Glomerular visceral epithelial cell (primary cell): ENCODE data around the gene CRIP3.

Experiments
- DNase-seq: peaks from one replicate; pipeline ENCODE4 v3.0.0-alpha.2; 2016; ENCODE audit errors: extremely low spot score

Gene CRIP3

DNA sequence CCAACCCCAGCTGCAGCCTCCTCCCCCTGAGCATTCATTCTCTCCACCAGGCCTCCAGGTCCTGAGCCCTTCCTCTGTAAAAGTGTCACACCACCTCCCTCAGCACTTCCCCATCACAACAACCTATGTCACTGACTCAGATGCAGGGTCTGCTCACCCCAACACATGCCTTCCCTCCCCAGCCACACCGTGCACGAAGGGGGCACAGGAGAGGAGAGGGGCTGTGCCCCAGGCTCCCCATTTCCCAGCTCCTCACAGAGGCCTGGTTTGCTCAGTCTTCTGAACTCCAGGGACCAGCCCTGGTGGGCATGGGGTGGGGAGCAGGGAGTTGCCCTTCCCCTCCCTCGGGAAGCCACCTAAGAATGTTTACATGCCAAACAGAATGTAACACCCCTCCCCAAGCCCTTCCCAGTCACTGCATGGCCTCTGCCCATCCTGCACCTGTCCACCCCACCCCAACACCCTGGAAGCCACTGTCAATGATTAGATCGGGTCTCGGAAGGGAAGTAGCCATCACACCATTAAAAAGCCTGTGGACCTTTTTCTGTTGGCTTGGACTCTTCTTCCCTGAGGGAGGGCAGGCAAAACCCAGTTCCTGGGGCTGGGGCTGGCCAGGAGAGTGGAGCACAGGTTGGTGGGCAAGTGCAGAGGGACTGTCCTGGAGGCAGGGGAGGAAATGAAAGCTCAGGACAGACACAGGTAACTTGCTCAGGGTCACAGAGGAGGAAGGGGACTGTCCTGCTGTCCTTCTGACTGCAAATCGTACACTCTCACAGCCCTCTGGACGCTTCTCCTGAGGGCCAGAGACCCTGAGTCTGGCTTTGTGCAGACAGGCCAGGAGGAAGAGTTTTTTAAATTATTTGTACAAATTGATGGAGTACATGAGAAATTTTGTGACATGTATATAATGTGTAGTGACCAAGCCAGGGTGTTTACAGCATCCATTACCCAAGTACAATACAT is 20.6 kb downstream of the CRIP3 start:
- no peak for DNase-seq

DNA sequence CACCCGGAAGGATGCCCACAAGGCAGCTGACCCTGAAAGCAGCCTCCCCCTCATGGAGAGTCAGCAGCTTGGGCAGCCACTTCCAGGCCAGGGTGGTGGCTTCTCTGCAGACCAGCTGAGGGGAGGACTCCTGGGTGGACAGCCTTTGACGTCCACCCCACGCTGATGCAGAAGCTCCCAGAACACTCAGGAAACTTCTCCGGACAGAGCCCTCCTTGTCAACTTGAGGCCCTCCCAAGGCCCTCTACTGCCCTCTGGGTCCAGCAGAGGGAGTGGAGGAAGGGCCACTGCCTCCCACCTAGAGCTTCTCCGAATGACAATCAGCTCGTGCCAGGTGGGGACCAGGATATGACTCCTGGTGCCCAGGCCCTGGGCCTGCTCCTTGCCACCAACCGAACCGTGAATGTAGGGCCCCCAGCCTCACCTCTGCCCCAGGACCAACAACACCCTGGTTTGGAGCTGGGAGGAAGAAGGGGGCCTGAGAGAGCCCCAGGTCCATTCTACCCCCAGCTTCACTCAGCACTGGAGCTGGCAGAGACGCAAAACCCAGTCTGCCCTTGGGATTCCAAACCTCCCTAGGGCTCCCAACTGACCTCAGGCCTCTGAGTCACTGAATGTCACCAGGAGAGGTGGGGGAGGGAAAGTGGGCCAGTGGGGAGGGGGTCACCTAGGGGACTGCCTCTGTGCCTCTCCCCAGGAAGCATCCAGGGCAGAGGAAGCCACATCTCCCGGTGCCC is 21.5 kb downstream of the CRIP3 start:
- no peak for DNase-seq

DNA sequence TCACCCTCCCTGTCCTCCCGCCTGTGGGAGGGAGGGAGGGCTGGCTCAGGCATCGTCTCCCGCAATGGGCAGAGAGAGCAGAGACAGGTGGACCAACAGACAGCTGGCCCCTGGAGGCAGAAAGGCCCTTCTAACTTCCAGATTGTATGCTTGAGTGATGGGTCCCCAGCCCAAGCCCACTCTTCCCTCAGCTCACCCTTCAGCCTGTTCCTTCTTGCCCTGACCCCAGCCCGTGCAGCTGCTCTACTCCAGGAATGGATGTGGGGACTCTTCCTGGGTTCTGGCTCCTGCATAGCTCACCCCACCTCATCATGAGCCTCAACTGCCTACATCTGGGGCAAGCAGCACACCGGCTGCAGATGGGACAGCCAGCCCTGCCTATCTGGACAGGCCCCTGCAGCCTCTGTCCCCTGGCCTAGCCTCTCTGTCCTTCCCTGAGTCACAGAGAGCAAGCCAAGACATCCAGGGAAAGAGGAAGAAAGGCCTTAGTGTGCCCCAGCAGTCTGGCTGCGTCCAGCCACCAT is 22.1 kb downstream of the CRIP3 start:
- DNase-seq: no peak

DNA sequence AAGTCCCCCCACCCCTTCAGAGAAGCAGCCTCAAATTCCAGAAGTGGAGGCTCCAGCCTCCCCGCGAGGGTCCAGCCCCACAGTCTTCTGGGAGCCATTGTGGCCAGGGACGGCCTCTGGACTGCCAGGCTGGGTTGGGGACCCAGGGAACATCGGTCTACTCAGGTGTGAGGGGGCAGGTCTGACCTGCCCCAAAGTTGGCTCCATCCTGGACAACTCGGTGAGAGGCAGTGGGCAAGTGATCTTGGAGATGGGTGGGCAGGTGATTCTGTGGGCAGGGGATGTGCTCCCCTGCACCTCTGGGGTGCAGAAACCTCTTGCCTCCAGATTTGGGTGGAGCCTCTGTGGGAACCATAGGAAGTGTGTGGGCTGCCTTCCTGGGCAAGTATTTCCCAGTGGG is 22.8 kb downstream of the CRIP3 start:
- DNase-seq: no peak

DNA sequence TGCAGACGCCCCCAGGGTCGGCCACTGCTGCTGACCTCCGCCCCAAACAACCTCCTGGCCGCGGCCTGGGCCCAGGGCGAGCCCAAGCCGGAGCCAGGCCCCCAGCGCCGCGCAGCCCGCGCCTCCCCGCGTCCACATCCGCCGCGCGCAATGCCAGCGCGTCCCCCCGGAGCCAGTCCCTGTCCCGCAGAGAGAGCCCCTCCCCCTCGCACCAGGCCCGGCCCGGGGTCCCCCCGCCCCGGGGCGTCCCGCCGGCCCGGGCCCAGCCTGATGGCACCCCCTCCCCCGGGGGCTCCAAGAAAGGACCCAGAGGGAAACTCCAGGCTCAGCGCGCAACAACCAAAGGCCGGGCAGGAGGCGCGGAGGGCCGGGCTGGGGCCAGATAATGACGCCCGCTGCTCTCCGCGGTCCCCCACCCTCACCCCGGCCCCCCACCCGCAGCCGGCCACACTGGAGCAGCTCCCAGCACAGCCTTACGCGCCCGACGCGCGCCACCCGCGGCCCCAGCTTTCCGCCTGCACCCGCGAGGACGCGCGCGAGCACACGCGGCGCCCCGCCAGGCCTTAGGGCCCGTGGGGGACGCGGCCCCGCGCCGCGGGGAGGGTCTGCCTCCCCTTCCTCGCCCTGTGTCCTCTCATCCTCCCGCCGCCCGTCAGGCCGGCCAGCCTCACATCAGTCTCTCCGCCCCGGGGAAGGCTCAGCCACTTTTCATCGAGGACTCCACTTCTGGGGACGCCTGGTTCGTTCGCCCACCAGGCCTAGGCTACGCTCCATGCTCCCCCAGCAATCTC is 23.4 kb downstream of the CRIP3 start:
- no peak for DNase-seq

DNA sequence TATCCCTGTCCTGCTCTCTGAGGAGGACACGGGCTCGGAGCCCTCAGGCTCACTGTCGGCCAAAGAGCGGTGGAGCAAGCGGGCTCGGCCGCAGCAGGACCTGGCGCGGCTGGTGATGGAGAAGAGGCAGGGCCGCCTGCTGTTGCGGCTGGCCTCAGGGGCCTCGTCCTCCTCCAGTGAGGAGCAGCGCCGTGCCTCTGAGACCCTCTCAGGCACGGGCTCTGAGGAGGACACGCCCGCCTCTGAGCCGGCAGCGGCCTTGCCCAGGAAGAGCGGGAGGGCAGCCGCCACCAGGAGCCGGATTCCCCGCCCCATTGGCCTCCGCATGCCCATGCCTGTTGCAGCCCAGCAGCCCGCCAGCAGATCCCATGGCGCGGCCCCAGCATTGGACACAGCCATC is 24.7 kb downstream of the CRIP3 start:
- no peak for DNase-seq

DNA sequence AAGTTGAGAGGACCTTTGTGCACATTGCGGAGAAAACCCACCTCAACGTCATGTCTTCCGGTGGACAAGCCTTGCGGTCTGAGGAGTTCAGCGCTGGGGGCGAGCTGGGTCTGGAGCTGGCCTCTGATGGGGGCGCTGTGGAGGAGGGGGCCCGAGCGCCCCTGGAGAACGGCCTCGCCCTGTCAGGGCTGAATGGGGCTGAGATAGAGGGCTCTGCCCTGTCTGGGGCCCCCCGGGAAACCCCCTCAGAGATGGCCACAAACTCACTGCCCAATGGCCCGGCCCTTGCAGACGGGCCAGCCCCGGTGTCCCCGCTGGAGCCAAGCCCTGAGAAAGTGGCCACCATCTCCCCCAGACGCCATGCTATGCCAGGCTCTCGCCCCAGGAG is 25.1 kb downstream of the CRIP3 start:
- DNase-seq: no peak

DNA sequence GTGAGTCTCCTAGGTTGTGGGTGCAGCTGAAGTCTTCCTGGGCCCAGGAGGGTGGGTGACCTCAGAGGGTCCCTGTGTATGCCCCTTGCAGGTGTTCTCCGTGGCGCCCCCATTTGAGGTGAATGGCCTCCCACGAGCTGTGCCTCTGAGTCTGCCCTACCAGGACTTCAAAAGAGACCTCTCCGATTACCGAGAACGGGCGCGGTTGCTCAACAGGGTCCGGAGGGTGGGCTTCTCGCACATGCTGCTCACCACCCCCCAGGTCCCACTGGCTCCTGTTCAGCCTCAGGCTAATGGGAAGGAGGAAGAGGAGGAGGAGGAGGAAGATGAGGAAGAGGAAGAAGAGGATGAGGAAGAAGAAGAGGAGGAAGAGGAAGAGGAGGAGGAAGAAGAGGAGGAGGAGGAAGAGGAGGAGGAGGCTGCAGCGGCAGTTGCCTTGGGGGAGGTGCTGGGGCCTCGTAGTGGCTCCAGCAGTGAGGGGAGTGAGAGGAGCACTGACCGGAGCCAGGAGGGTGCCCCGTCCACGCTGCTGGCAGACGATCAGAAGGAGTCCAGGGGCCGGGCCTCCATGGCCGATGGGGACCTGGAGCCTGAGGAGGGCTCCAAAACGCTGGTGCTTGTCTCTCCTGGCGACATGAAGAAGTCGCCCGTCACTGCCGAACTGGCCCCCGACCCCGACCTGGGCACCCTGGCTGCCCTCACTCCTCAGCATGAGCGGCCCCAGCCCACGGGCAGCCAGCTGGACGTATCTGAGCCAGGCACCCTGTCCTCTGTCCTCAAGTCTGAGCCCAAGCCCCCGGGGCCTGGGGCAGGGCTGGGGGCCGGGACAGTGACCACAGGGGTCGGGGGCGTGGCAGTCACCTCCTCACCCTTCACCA is 25.8 kb downstream of the CRIP3 start:
- no peak for DNase-seq

DNA sequence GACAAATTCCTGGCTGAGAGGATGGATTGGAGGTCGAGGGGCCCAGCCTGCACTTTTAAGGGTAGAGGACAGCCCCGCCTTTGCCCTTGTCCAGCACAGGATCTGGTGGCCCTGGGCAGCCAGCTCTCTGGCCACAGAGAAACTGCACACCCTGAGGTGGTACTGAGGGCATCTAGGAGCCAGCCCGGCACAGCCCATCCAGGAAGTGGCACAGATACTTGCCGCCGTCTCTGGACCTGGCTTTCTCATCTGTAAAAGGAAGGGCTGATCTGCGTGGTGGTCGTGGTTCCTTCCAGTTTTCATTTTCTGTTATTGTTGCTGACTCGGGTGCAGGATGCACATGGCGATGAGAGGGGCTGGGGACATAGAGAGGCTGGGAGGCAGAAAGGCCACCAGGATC is 26.6 kb downstream of the CRIP3 start:
- DNase-seq: no peak

DNA sequence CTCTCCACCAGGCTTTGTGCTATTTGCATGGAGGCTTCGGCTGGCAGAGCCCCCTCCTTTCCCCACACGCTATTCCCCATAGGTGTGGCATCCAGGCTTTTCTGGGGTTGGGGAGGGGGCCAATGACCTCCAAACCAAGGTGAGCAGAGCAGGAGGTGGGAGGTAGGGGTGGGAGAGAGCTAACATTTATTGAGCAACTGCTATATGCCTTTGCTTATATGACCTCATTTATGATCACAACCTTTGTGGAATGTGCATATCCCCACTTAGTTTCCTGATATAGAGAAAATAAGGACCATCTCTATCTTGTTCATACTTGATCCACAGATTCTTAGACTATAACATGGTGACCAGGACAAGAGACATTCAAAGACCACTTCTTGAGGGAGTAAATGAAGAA is 28.4 kb downstream of the CRIP3 start:
- DNase-seq: no peak

DNA sequence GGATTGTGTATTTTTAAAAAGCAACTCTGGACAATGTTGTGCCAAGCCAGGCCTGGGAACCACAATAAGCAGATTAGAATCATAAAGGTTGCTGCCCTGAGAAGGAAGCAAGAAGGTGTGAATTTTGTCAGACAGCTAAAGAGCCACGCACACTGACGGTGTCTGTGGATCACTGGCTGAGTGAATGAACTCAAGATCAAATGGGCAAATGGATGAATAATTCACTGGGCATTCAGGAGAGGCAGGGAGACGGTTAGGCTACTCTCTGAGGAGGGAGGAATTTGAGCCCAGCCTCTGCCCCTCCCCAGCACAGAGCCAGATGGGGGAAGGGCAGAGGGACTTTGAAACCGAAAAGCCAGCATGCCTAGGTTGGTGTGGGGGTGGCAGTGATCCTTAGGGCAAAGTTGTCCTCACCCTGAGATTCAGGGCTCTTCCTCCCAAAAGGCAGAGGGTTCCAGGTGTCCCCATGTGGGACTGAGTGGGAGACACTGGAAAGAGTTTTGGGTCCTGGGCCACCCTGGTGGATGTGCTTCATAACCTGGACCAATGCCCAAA is 30.0 kb downstream of the CRIP3 start:
- peak; percentile 41 for DNase-seq

DNA sequence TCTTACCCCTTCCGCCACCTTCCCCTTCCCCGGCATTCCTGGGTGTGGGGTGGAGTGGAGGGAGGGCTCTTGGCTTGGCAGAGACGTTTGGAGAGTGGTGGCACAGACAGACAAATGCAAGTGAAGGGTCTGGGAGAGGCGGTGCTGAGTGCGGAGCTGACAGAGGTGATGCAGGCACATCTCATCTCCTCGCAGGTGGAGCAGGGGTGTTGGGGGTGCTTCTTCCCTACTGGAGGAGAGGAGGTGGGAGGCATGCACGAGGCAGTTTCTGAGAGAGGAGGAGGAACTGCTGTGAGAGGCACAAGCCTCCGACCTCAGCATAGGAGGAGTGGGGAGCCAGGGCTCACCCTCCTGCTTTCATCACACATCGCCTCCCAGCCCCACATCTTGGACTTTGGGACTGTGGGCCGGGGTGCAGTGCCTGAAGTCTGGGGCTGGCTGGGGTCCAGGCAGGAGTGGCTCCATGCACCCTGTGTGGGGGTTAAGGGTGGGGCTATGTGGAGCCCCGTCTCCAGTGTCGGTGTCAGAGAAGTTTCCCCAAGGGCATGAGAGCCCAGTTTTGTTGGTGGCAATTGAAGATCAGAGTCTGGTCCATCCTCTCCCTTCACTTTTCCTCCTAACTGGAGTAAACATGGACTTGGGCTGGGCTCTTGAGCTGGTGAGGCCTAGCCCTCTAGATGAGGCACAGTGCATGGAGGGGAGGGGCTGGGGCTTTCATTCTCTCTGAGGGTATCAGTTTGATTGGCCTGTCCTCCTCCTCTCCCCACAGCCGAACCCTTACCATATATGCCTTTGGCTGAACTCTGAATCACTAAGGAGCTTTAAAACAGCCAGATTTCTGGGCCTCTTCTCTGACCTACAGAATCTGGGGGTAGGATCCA is 30.7 kb downstream of the CRIP3 start:
- DNase-seq: no peak

DNA sequence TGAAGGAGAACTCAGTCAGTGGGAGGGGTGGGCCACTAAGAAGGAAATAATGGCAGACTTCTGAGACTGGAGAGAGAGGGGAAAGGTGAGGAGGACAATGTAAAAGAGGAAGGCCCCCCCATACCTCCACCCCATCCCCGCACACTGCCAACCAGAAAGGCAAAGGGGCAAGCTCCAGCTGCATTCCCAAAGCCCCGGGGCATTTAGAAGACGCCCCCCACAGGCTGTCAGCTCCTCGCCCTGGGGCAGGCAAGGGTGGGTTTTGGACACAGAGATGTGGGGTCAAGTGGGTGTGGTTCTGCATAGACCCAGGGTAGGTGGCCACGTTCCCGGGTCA is 31.4 kb downstream of the CRIP3 start:
- DNase-seq: no peak

DNA sequence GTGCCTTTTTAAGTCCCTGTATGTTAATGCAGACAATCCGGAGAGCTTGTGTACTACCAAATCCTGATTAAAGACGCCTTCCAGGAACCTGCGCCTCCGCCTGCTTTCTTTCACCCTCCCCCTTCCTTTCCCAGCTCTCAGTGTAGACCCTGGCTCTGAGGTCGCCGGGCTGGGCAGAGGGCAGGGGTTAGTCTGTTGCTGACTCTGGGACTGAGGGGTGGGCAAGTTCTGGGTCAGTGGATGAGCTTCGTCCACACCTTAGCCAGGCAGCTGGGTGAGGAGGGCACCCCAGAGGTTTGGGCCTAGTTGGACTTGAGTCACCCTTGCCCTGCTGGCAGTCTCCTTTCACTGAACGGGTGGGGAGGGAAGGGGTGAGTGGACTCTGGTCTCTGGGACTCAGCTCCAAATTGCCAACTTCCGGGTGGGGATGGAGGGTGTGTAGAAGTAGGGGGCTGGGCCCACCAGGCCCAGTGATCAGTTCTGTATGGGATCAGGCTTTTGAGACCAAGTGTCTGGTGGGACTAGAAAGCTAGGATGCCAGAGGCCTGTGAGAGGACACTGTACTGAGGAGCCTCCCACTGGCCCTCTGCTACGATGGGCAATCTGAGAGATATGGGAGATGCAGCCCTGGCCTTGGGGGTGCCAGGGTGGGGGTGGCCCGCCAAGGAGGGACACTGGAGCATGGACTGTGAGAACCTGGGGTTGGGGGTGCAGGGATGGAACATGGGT is 31.9 kb downstream of the CRIP3 start:
- no peak for DNase-seq

DNA sequence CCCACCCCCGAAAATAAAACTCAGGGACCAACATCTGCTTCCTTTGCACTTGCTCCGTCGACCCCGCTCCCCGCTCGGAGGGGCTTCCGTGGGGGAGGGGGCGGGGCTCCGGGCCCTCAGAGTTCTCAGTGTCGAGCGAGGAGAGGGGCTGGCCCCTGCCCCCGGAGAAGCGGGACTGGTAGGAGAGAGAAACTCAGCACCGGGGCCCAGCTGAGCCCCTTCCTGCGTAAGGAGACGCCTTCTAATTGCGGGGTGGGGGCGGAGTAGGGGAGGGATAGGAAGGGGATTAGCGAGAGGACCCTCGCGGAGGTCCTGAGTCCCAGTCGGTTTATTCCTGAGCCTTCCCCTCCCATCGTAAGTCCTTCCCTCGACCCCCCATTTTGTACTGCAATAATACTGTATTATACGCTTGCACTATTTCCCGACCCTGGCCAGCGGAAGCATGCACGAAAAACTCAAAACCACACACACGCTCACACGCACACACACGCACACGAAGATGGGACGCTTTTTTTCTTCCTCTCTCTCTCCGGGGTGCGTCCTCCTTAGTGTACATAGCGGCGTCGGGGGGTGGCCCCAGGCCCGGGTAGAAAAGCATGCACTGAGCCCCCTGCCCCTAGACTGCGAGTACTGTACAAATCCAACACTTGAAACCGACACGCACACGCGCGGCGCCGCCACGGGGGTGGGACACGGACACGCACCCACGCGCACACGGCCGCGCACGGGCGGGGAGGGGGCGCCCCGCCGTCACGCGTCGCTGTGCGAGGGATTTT is 32.6 kb downstream of the CRIP3 start:
- no peak for DNase-seq

DNA sequence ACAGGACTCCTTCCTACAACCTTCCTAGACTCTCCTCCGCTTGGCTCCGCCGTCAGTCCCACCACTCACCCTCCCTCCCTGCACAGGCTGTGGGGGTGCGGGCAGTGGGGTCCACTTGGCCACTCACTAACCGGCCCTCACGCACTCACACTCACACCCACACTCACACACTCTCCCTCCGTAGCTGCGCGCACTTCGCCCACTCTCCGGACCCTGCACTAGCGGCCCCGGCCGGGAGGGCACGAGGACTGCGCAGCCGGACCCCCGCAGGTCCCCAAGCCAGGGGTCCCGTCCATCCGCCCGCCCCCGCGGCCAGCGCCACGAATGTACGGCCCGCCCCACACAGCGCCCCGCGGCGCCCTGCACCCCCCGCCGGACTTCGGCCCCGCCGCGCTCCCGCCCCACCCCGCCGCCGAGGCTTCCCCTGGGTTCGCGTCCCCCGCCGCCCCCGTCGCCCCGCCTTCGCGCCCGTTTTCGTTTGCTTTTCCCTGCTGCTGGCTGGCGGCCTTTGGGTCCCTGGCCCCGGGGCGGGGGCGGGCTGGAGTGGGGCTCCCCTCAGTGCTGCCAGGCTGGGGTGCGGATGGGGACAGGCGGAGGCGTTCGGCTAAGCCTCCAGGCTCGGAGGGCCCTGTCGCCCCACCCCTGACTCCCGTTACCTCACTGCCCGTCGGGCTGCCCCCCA is 33.6 kb downstream of the CRIP3 start:
- no peak for DNase-seq

DNA sequence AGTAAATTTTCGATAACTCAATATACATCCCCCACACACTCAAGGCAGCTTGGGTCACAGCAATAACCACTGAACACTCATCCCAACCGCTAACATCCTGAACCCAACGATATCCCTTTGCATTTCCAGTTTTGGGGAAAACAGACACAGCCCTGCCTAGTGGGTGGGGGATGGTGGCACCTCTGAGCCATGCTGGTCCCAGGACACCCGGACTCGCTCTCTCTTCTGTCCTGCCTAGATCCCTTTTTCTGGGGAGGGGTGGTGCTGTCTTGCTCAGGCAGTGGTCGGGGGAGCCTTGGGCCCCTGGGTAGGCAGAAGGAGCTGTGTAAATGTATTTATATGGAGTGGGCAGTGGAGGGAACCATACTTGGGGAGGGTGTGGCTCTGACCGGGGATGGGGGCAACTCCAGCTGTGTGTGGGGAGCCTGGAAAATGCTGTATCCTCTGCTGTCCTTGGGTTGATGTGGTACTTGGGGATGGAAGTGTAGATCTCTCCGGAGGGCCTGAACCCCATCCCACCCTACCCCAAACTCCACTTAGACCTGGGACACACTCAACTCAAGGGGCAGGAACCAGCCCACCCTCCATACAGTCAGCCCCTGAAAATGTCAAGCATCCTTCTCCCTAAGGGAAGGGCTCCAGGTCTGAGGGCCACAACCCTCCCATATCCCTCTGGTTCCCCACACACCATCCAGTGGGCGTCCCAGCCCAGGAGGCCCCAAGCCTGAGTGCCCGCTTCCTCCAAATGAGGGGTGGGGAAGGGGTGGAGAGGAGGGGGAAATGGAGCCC is 34.3 kb downstream of the CRIP3 start:
- no peak for DNase-seq
